Measurements from ENCODE around the gene HCN3. TPM values are rescaled to one million over a fixed set of nuclear protein-coding genes. Genes with fewer than 3 reads are reported as not detected.

Gene HCN3
- total and polyA plus RNA-seq, 3 donors from 2014 or later: 2.2 to 3.8 (median 3.5) TPM

- 0% methylated on average over 28 to 51 of the region's 51 CpGs for WGBS, 2 donors
- Histone ChIP-seq H3K4me1 (peaks cover 9% of the 10 kb centered on the region), H3K9me3 (no peaks in the 10 kb centered on the region), H3K27ac (peak within 1 kb of the TSS; percentile 84 to 86), H3K36me3 (ENCODE audit: low read depth, missing control alignments) (no peaks in the 10 kb centered on the region), H3K27me3 (no peaks in the 10 kb centered on the region), H3K4me3 (peak within 1 kb of the TSS; percentile 76 to 88)
- intact Hi-C loops (cut with DNase I; ENCODE audit: low total_unique reads): no loop called here
- TF ChIP-seq POLR2A (IDR thresholded peaks at IDR 0.05): peak; percentile 2
- peak in 2 of 3 experiments; percentile 42 to 69 for TF ChIP-seq CTCF (IDR thresholded peaks at IDR 0.05)
- DNase-seq: peak; percentile 99
Observed at GRCh38 chr1:155308493-155309422, 31.5 kb downstream of the HCN3 start, which contains the start of gene FDPS. TSS of gene FDPS (plus strand) at chr1:155308866. CDS start at chr1:155309790, 924 bp downstream.

- Histone ChIP-seq H3K27me3 (no peaks in the 10 kb centered on the region), H3K27ac (peak overlapping the region; percentile 84 to 86), H3K36me3 (ENCODE audit: low read depth, missing control alignments) (no peaks in the 10 kb centered on the region), H3K4me1 (peaks cover 9% of the 10 kb centered on the region), H3K4me3 (peak overlapping the region; percentile 76 to 88), H3K9me3 (no peaks in the 10 kb centered on the region)
- TF ChIP-seq CTCF (IDR thresholded peaks at IDR 0.05) (no peak), POLR2A (IDR thresholded peaks at IDR 0.05) (no peak)
- intact Hi-C loops (cut with DNase I; ENCODE audit: low total_unique reads): no loop called here
- 14 to 20% methylated on average over 10 to 11 of the region's 11 CpGs for WGBS, 2 donors
- no peak for DNase-seq
Observed at GRCh38 chr1:155309423-155310021, 32.3 kb downstream of the HCN3 start.

GRCh38 chr1:155313261-155313660 lies 36.0 kb downstream of the HCN3 start:
- Histone ChIP-seq H3K9me3 (no peaks in the 10 kb centered on the region), H3K36me3 (ENCODE audit: low read depth, missing control alignments) (no peaks in the 10 kb centered on the region), H3K4me1 (peaks cover 9% of the 10 kb centered on the region), H3K4me3 (no peak overlapping the region), H3K27ac (no peak overlapping the region), H3K27me3 (no peaks in the 10 kb centered on the region)
- DNase-seq: no peak
- WGBS, 2 donors: 71 to 89% methylated on average over 8 of the region's 8 CpGs
- TF ChIP-seq POLR2A (IDR thresholded peaks at IDR 0.05) (no peak), CTCF (IDR thresholded peaks at IDR 0.05) (no peak)
- intact Hi-C loops (cut with DNase I; ENCODE audit: low total_unique reads): no loop called here

GRCh38 chr1:155316922-155317321 lies 39.7 kb downstream of the HCN3 start:
- 87 to 93% methylated on average over 3 of the region's 3 CpGs for WGBS, 2 donors
- no peaks in the 10 kb centered on the region for H3K36me3 ChIP-seq (ENCODE audit: low read depth, missing control alignments)
- TF ChIP-seq CTCF (IDR thresholded peaks at IDR 0.05) (no peak), POLR2A (IDR thresholded peaks at IDR 0.05) (no peak)
- H3K27ac ChIP-seq: no peak overlapping the region
- no peak overlapping the region for H3K4me3 ChIP-seq
- DNase-seq: no peak
- no peaks in the 10 kb centered on the region for H3K27me3 ChIP-seq
- intact Hi-C loops (cut with DNase I; ENCODE audit: low total_unique reads): no loop called here
- H3K9me3 ChIP-seq: no peaks in the 10 kb centered on the region
- H3K4me1 ChIP-seq: peaks cover 6% of the 10 kb centered on the region

Measured in testis (tissue), 3 donors.